Coronary artery (tissue), 2 donors: ENCODE results near the gene NUDT14.
A peak's percentile ranks its signal among the peaks of the same experiment; 100 is the strongest.

Experiments
- DNase-seq: peaks from one replicate; pipeline ENCODE4 v3.0.0-alpha.2; 2017; ENCODE audit warnings: low spot score
- H3K27ac ChIP-seq, 2 donors: fragments of 200-600 bp; sonication (generic); one replicate each; pipeline ENCODE4 v1.5.1; 2016 to 2019
- H3K4me3 ChIP-seq: fragments of 200-600 bp; sonication (generic); 2 replicates; pipeline ENCODE4 v1.5.1; 2016; ENCODE audit warnings: mild to moderate bottlenecking, moderate library complexity
- TF ChIP-seq, protein P1 (sequence below): fragments of 200-600 bp; sonication (generic); IDR thresholded peaks from one replicate; pipeline ENCODE4 v1.5.1; 2019; ENCODE audit warnings: antibody characterized with exemption

The NUDT14 gene

GRCh38 chr14:105200074-105200473 is 19.0 kb upstream of the NUDT14 start:
- TF ChIP-seq, protein P1, sequence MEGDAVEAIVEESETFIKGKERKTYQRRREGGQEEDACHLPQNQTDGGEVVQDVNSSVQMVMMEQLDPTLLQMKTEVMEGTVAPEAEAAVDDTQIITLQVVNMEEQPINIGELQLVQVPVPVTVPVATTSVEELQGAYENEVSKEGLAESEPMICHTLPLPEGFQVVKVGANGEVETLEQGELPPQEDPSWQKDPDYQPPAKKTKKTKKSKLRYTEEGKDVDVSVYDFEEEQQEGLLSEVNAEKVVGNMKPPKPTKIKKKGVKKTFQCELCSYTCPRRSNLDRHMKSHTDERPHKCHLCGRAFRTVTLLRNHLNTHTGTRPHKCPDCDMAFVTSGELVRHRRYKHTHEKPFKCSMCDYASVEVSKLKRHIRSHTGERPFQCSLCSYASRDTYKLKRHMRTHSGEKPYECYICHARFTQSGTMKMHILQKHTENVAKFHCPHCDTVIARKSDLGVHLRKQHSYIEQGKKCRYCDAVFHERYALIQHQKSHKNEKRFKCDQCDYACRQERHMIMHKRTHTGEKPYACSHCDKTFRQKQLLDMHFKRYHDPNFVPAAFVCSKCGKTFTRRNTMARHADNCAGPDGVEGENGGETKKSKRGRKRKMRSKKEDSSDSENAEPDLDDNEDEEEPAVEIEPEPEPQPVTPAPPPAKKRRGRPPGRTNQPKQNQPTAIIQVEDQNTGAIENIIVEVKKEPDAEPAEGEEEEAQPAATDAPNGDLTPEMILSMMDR = no peak
- no peak for DNase-seq
- Histone ChIP-seq H3K4me3 (no peak overlapping the region), H3K27ac (no peak overlapping the region)

- H3K27ac ChIP-seq = peak overlapping the region in 1 of 2 donors; percentile 31
- TF ChIP-seq, protein P1 = no peak
- no peak overlapping the region for H3K4me3 ChIP-seq
- no peak for DNase-seq
Observed at GRCh38 chr14:105199093-105199492, 18.0 kb upstream of the NUDT14 start.

GRCh38 chr14:105198588-105198987 is 17.5 kb upstream of the NUDT14 start:
- Histone ChIP-seq H3K27ac (peak overlapping the region in 1 of 2 donors; percentile 31), H3K4me3 (no peak overlapping the region)
- DNase-seq = no peak
- TF ChIP-seq, protein P1 = no peak

GRCh38 chr14:105197211-105197641 is 16.1 kb upstream of the NUDT14 start:
- DNase-seq = no peak
- TF ChIP-seq, protein P1 = no peak
- Histone ChIP-seq H3K27ac (peak overlapping the region in 1 of 2 donors; percentile 73), H3K4me3 (peak overlapping the region; percentile 49)

- peak overlapping the region in 1 of 2 donors; percentile 73 for H3K27ac ChIP-seq
- H3K4me3 ChIP-seq = peak overlapping the region; percentile 49
- DNase-seq = no peak
- TF ChIP-seq, protein P1 = no peak
Observed at GRCh38 chr14:105196265-105196960, 15.3 kb upstream of the NUDT14 start.

- H3K27ac ChIP-seq = peak overlapping the region in 1 of 2 donors; percentile 73
- H3K4me3 ChIP-seq = no peak overlapping the region
- DNase-seq = no peak
- TF ChIP-seq, protein P1 = no peak
Observed at GRCh38 chr14:105195522-105196264, 14.6 kb upstream of the NUDT14 start.

- H3K4me3 ChIP-seq = no peak overlapping the region
- DNase-seq = no peak
- H3K27ac ChIP-seq = peak overlapping the region in 1 of 2 donors; percentile 73
- TF ChIP-seq, protein P1 = no peak
Observed at GRCh38 chr14:105195051-105195450, 13.9 kb upstream of the NUDT14 start.
